ENCODE results near the gene FAM237B.
"Not testable (repeated sequence)": the region's sequence is repeated elsewhere in the genome, so short reads cannot be mapped to it uniquely, and the experiment has no call there.

Gene FAM237B

GRCh38 chr7:90320801-90321494 is at the start of gene FAM237B:
TSS of gene FAM237B (minus strand) at chr7:90321304. CDS start at chr7:90319748, 1,556 bp downstream.
- peak; percentile 29 for DNase-seq

- no peak for DNase-seq
Observed at GRCh38 chr7:90351987-90352386, 30.9 kb upstream of the FAM237B start.

GRCh38 chr7:90350032-90350431 is 28.9 kb upstream of the FAM237B start:
- DNase-seq: not testable (repeated sequence)

- no peak for DNase-seq
Observed at GRCh38 chr7:90349305-90349704, 28.2 kb upstream of the FAM237B start.

- DNase-seq: no peak
Observed at GRCh38 chr7:90347759-90348158, 26.7 kb upstream of the FAM237B start.

- DNase-seq: peak; percentile 94
Observed at GRCh38 chr7:90346336-90347125, 25.4 kb upstream of the FAM237B start, which contains the start of gene GTPBP10. TSS of gene GTPBP10 (plus strand) at chr7:90346716. CDS start at chr7:90346742, 26 bp downstream.

GRCh38 chr7:90345595-90346335 is 24.7 kb upstream of the FAM237B start:
- peak; percentile 35 for DNase-seq

GRCh38 chr7:90345016-90345415 is 23.9 kb upstream of the FAM237B start:
- no peak for DNase-seq

- DNase-seq: no peak
Observed at GRCh38 chr7:90337106-90337505, 16.0 kb upstream of the FAM237B start.

GRCh38 chr7:90334926-90335325 is 13.8 kb upstream of the FAM237B start:
- DNase-seq: not testable (repeated sequence)

- DNase-seq: no peak
Observed at GRCh38 chr7:90334193-90334843, 13.2 kb upstream of the FAM237B start.

- DNase-seq: no peak
Observed at GRCh38 chr7:90326500-90326899, 5.4 kb upstream of the FAM237B start.

- DNase-seq: no peak
Observed at GRCh38 chr7:90322837-90323236, 1.7 kb upstream of the FAM237B start.

- DNase-seq: no peak
Observed at GRCh38 chr7:90320418-90320800, 695 bp downstream of the FAM237B start.

- DNase-seq: no peak
Observed at GRCh38 chr7:90320014-90320413, 1.1 kb downstream of the FAM237B start.

- no peak for DNase-seq
Observed at GRCh38 chr7:90313907-90314306, 7.2 kb downstream of the FAM237B start.

- no peak for DNase-seq
Observed at GRCh38 chr7:90312745-90313144, 8.4 kb downstream of the FAM237B start.

- DNase-seq: no peak
Observed at GRCh38 chr7:90311175-90311574, 9.9 kb downstream of the FAM237B start.

GRCh38 chr7:90309872-90310271 is 11.2 kb downstream of the FAM237B start:
- no peak for DNase-seq

- no peak for DNase-seq
Observed at GRCh38 chr7:90303241-90303640, 17.9 kb downstream of the FAM237B start.

- DNase-seq: peak; percentile 30
Observed at GRCh38 chr7:90298145-90299038, 22.7 kb downstream of the FAM237B start.

Measured in NCI-H146 (cell line).